Measurements from ENCODE around the gene NBAS.

DNA sequence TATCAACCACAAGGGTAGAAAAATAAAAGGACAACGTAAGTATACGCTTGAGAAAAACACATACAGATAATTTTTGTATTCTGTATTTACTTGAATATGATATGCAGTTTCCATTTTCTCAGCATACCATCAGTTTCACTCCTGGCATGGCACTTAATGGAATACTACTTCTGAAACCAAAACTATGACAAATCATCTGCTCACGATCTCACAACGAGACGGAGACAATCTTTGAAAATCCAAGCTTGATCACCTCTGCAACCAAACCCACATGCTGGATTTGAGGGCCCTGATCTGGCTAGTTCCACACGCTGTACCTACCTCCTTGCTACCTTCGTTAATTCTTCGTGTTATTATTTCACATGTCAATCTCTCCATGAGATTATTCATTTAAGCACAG is 387.6 kb downstream of the NBAS start:
- TF ChIP-seq, protein P1, sequence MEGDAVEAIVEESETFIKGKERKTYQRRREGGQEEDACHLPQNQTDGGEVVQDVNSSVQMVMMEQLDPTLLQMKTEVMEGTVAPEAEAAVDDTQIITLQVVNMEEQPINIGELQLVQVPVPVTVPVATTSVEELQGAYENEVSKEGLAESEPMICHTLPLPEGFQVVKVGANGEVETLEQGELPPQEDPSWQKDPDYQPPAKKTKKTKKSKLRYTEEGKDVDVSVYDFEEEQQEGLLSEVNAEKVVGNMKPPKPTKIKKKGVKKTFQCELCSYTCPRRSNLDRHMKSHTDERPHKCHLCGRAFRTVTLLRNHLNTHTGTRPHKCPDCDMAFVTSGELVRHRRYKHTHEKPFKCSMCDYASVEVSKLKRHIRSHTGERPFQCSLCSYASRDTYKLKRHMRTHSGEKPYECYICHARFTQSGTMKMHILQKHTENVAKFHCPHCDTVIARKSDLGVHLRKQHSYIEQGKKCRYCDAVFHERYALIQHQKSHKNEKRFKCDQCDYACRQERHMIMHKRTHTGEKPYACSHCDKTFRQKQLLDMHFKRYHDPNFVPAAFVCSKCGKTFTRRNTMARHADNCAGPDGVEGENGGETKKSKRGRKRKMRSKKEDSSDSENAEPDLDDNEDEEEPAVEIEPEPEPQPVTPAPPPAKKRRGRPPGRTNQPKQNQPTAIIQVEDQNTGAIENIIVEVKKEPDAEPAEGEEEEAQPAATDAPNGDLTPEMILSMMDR (IDR thresholded peaks at IDR 0.05; ENCODE audit: low read length): no peak
- no peak for TF ChIP-seq EZH2 (IDR thresholded peaks at IDR 0.05; ENCODE audit: borderline replicate concordance, low read length)

All from OCI-LY1 (cell line).